GM12878 (cell line): Measurements from ENCODE around the gene DNAJC12. TPM values are rescaled to one million over a fixed set of nuclear protein-coding genes. Genes with fewer than 3 reads are reported as not detected.

Source experiments
- ATAC-seq: fragments of 200-7000 bp; cut with Tn5 transposase; 3 replicates; pipeline ENCODE4 v1.9.1; 2020; ENCODE audit warnings: mild to moderate bottlenecking, moderate library complexity
- BruUV-seq: library from RNA; stranded (reverse); fragments of 400-500 nt; replicated peaks from 2 replicates; lab custom pipeline; 2021; lab: Mats Ljungman, UMichigan
- CTCF ChIA-PET: fragments of 300-600 bp; sonication (Branson Sonifier 250); formaldehyde crosslinking; extraction: SDS; loops from one replicate; lab custom pipeline; 2021; ENCODE audit warnings: inconsistent platforms; lab: Yijun Ruan, JAX
- POLR2A ChIA-PET: fragments of 350-600 bp; formaldehyde crosslinking; extraction: SDS; loops from one replicate; lab custom pipeline; 2021; ENCODE audit warnings: inconsistent platforms; lab: Charles Lee
- RAD21 ChIA-PET: fragments of 300-600 bp; sonication (Branson Sonifier 250); formaldehyde crosslinking; loops from one replicate; lab custom pipeline; 2023; ENCODE audit warnings: antibody characterized with exemption; ENCODE audit not compliant: unreplicated experiment; lab: Charles Lee
- SMC1A ChIA-PET: fragments of 300-600 bp; sonication (Branson Sonifier 250); formaldehyde crosslinking; loops from one replicate; lab custom pipeline; 2023; ENCODE audit not compliant: unreplicated experiment, uncharacterized antibody; lab: Charles Lee
- DNase-seq: peaks from one replicate; pipeline ENCODE4 v3.0.0-alpha.2; 2011; ENCODE audit warnings: low read depth, low spot score
- FAIRE-seq: peaks from 3 replicates; lab custom pipeline; 2011; peaks lifted over from hg19 to GRCh38; lab: Jason Lieb, UNC
- H2AFZ ChIP-seq: 2 replicates; pipeline ENCODE4 v1.6.0; 2011; ENCODE audit warnings: low read depth, low read length, control low read depth; ENCODE audit not compliant: control insufficient read depth
- H3K27ac ChIP-seq: 2 replicates; pipeline ENCODE4 v1.5.1; 2011; ENCODE audit warnings: control low read depth; ENCODE audit not compliant: control insufficient read depth, insufficient read depth
- H3K27me3 ChIP-seq, 2 experiments: replicated peaks in 1 of 2; 2 replicates each; pipeline versions ENCODE4 v1.6.0 to v1.6.1; 2011; ENCODE audit warnings: low read length in 1 of 2; ENCODE audit not compliant: control insufficient read depth in 2 of 2, insufficient read depth in 2 of 2
- H3K36me3 ChIP-seq, 2 experiments: 2 replicates each; pipeline ENCODE4 v1.5.1; 2011; ENCODE audit warnings: low read length in 1 of 2; ENCODE audit not compliant: control insufficient read depth in 2 of 2, insufficient read depth in 2 of 2
- H3K4me1 ChIP-seq: 2 replicates; pipeline ENCODE4 v1.6.1; 2011; ENCODE audit warnings: mild to moderate bottlenecking, low read length, moderate library complexity, mixed read lengths; ENCODE audit not compliant: control insufficient read depth, insufficient read depth
- H3K4me2 ChIP-seq: 2 replicates; pipeline ENCODE4 v1.6.0; 2011; ENCODE audit warnings: control low read depth; ENCODE audit not compliant: control insufficient read depth, insufficient read depth
- H3K4me3 ChIP-seq: fragments of 200-600 bp; sonication (generic); 2 replicates; pipeline ENCODE4 v1.5.1; 2016
- H3K79me2 ChIP-seq: 2 replicates; pipeline ENCODE4 v1.6.0; 2011; ENCODE audit warnings: low read length; ENCODE audit not compliant: control insufficient read depth, insufficient read depth
- H3K9ac ChIP-seq: 2 replicates; pipeline ENCODE4 v1.8.0; 2011; ENCODE audit warnings: low read length, control low read depth, mixed read lengths; ENCODE audit not compliant: control insufficient read depth, insufficient read depth
- H3K9me3 ChIP-seq: replicated peaks from 3 replicates; pipeline ENCODE4 v1.5.1; 2011; ENCODE audit warnings: mild to moderate bottlenecking, low read length; ENCODE audit not compliant: control insufficient read depth, insufficient read depth
- H4K20me1 ChIP-seq: 2 replicates; pipeline ENCODE4 v1.6.0; 2011; ENCODE audit not compliant: control insufficient read depth, insufficient read depth
- CREB1 ChIP-seq: IDR thresholded peaks from 2 replicates; pipeline ENCODE4 v1.6.1; 2012; ENCODE audit warnings: low read depth, mild to moderate bottlenecking, inconsistent platforms
- CREM ChIP-seq: IDR thresholded peaks from 2 replicates; pipeline ENCODE4 v1.6.1; 2014; ENCODE audit warnings: antibody characterized with exemption, low read depth
- EZH2 ChIP-seq: IDR thresholded peaks from 2 replicates; pipeline ENCODE4 v1.6.1; 2012; ENCODE audit warnings: low read depth, mild to moderate bottlenecking, control low read depth, inconsistent platforms, low read length, borderline replicate concordance; ENCODE audit not compliant: control insufficient read depth
- GATAD2B ChIP-seq: fragments of 450-650 bp; conservative IDR thresholded peaks from 2 replicates; pipeline ENCODE4 v1.6.1; 2017; ENCODE audit warnings: low read depth, mild to moderate bottlenecking, moderate library complexity
- NR2F1 ChIP-seq: fragments of 450-650 bp; conservative IDR thresholded peaks from 2 replicates; pipeline ENCODE4 v1.6.1; 2017; ENCODE audit warnings: mild to moderate bottlenecking
- SUPT20H ChIP-seq: IDR thresholded peaks from 2 replicates; pipeline ENCODE4 v1.6.1; 2011; ENCODE audit warnings: low read depth, mild to moderate bottlenecking, low read length, moderate library complexity, borderline replicate concordance; ENCODE audit not compliant: control insufficient read depth
- TAF1 ChIP-seq: IDR thresholded peaks from 2 replicates; pipeline ENCODE4 v1.6.1; 2011; ENCODE audit warnings: mild to moderate bottlenecking, low read depth, low read length, borderline replicate concordance
- TARDBP ChIP-seq: IDR thresholded peaks from 2 replicates; pipeline ENCODE4 v1.6.1; 2016; ENCODE audit warnings: borderline replicate concordance
- USF2 ChIP-seq: IDR thresholded peaks from 2 replicates; pipeline ENCODE4 v1.6.1; 2011; ENCODE audit warnings: low read depth, low read length, improper control_type of control experiment, borderline replicate concordance
- ZBED1 ChIP-seq: IDR thresholded peaks from 2 replicates; pipeline ENCODE4 v1.6.1; 2016; ENCODE audit warnings: borderline replicate concordance
- WGBS: methylation state at CpG from one replicate; pipeline ENCODE4 v1.1.6; 2016; ENCODE audit warnings: low lambda C conversion rate; ENCODE audit not compliant: insufficient replicate concordance, insufficient coverage; ENCODE audit errors: missing lambda C conversion rate; 5-methylcytosine and 5-hydroxymethylcytosine counted together
- in situ Hi-C: fragments of 300-500 bp; cut with MboI; formaldehyde crosslinking; loops from 9 replicates; pipeline ENCODE4 v1.14.3; 2018; ENCODE audit warnings: mixed read lengths
- intact Hi-C: fragments of 100-400 bp; cut with micrococcal nuclease; formaldehyde crosslinking; loops from one replicate; pipeline ENCODE4 v1.14.2; 2022; ENCODE audit not compliant: unreplicated experiment
- polyA plus RNA-seq, 11 experiments: library from polyadenylated mRNA; depleted of rRNA in 4 of 11; unstranded in 6 of 11; stranded (reverse) in 5 of 11; fragments of >200 nt; fragmentation: Nextera tagmentation in 4 of 11; fragmentation: Illumina TruSeq in 1 of 11; extraction: Ambion mirVana in 4 of 11; extraction: Trizol in 1 of 11; gene quantifications; 1 replicate in 1 of 11; 2 replicates in 10 of 11; pipeline versions ENCODE4 v1.2.1 to v1.2.3, GENCODE V29; 2011 to 2016; ENCODE audit warnings: inconsistent platforms in 2 of 11, missing spikeins in 2 of 11, low read depth in 1 of 11
- total RNA-seq, 4 experiments: library from RNA; depleted of rRNA in 3 of 4; stranded (reverse); fragments of >200 nt in 3 of 4; fragmentation: Illumina TruSeq in 1 of 4; extraction: Trizol in 1 of 4; gene quantifications; 2 replicates each; pipeline versions ENCODE4 v1.2.1 to v1.2.3, GENCODE V29; 2013 to 2021
- TF ChIP-seq, protein P1 (sequence below): fragments of 450-650 bp; IDR thresholded peaks from 2 replicates; pipeline ENCODE4 v1.6.1; 2017; ENCODE audit warnings: borderline replicate concordance
- TF ChIP-seq, protein P2 (sequence below): fragments of 450-650 bp; IDR thresholded peaks from 2 replicates; pipeline ENCODE4 v1.6.1; 2016; ENCODE audit warnings: mild to moderate bottlenecking
- TF ChIP-seq, protein P3 (sequence below): IDR thresholded peaks from 2 replicates; pipeline ENCODE4 v1.6.1; 2012; ENCODE audit warnings: low read depth, low read length, improper control_type of control experiment
- TF ChIP-seq, protein P4 (sequence below): fragments of 450-650 bp; IDR thresholded peaks from 2 replicates; pipeline ENCODE4 v1.6.1; 2017; ENCODE audit warnings: antibody characterized with exemption, mild to moderate bottlenecking, moderate library complexity

DNAJC12 gene
- total and polyA plus RNA-seq, 10 of the 15 experiments (the other 5 are each of a cell fraction or from before 2014, with no cell fraction given), result 1.1 to 4.5 (median 3.0) TPM

- TF ChIP-seq, protein P1, sequence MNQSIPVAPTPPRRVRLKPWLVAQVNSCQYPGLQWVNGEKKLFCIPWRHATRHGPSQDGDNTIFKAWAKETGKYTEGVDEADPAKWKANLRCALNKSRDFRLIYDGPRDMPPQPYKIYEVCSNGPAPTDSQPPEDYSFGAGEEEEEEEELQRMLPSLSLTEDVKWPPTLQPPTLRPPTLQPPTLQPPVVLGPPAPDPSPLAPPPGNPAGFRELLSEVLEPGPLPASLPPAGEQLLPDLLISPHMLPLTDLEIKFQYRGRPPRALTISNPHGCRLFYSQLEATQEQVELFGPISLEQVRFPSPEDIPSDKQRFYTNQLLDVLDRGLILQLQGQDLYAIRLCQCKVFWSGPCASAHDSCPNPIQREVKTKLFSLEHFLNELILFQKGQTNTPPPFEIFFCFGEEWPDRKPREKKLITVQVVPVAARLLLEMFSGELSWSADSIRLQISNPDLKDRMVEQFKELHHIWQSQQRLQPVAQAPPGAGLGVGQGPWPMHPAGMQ, result no peak
- no peak for TF ChIP-seq EZH2
These were observed 58.4 kb downstream of the DNAJC12 start (continued) for GRCh38 chr10:67779465-67780203.

DNA sequence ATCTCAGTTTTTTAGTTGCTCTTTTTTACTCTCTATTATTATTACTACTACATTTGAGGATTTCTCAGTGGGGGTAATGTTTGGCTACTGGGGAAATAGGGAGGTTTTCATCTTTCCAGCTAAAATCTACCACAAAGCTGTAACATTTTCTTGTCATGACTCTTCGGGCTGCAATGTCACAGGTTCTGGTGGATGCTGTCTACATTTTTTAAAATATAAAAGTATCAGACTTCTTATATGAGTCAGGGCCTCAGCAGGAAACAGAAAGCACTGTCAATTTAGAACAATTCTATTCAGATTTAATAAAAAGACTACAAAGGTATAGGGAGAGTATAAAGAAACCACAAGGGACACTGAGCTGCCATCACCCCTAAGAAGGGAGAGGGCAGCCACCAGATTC lies 61.6 kb downstream of the DNAJC12 start:
- 96% methylated on average over 1 of the region's 1 CpG for WGBS
- Histone ChIP-seq H3K27me3 (no peaks in the 10 kb centered on the region), H2AFZ (no peak overlapping the region), H3K79me2 (no peaks in the 10 kb centered on the region), H3K4me1 (peaks cover 36% of the 10 kb centered on the region), H3K4me2 (no peak overlapping the region), H3K4me3 (no peak overlapping the region), H3K27ac (no peak overlapping the region), H4K20me1 (no peaks in the 10 kb centered on the region), H3K36me3 (no peaks in the 10 kb centered on the region), H3K9ac (no peak overlapping the region), H3K9me3 (no peaks in the 10 kb centered on the region)
- SMC1A ChIA-PET, result interaction anchor here (0.7 to 17.2 kb wide), 12 partner anchors 12 to 1863 kb away, joined by 3 to 448 read pairs (median 4); partner anchors contain the start of gene CTNNA3
- RAD21 ChIA-PET, result interaction anchor here (0.9 to 7.0 kb wide), 6 partner anchors 13 to 270 kb away, joined by 3 to 292 read pairs (median 7); partner anchors contain the start of gene CTNNA3
- in situ Hi-C loops (loop anchor here (5.0 to 10.0 kb wide), 2 partner anchors 79 to 252 kb away; partner anchors contain the start of gene CTNNA3), intact Hi-C loops (no loop called here)
- CTCF ChIA-PET, result interaction anchor here (0.9 to 13.0 kb wide), 5 partner anchors 12 to 525 kb away, joined by 3 to 573 read pairs (median 41); partner anchors contain the start of gene CTNNA3
- ATAC-seq (no peak), FAIRE-seq (no peak), DNase-seq (no peak)
- POLR2A ChIA-PET, result interaction anchor here (1.2 kb wide), 1 partner anchor 78 kb away, joined by 4 read pairs; no protein-coding TSS in a partner anchor
- BruUV-seq, result no TSS peak
- TF ChIP-seq GATAD2B, result no peak
- TF ChIP-seq NR2F1, result no peak
- no peak for TF ChIP-seq CREB1
- TF ChIP-seq, protein P2, sequence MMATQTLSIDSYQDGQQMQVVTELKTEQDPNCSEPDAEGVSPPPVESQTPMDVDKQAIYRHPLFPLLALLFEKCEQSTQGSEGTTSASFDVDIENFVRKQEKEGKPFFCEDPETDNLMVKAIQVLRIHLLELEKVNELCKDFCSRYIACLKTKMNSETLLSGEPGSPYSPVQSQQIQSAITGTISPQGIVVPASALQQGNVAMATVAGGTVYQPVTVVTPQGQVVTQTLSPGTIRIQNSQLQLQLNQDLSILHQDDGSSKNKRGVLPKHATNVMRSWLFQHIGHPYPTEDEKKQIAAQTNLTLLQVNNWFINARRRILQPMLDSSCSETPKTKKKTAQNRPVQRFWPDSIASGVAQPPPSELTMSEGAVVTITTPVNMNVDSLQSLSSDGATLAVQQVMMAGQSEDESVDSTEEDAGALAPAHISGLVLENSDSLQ, result no peak
- no peak for TF ChIP-seq TARDBP
- TF ChIP-seq USF2, result no peak
- TF ChIP-seq, protein P3, sequence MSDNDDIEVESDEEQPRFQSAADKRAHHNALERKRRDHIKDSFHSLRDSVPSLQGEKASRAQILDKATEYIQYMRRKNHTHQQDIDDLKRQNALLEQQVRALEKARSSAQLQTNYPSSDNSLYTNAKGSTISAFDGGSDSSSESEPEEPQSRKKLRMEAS, result no peak
- TF ChIP-seq SUPT20H, result no peak
- TF ChIP-seq, protein P4, sequence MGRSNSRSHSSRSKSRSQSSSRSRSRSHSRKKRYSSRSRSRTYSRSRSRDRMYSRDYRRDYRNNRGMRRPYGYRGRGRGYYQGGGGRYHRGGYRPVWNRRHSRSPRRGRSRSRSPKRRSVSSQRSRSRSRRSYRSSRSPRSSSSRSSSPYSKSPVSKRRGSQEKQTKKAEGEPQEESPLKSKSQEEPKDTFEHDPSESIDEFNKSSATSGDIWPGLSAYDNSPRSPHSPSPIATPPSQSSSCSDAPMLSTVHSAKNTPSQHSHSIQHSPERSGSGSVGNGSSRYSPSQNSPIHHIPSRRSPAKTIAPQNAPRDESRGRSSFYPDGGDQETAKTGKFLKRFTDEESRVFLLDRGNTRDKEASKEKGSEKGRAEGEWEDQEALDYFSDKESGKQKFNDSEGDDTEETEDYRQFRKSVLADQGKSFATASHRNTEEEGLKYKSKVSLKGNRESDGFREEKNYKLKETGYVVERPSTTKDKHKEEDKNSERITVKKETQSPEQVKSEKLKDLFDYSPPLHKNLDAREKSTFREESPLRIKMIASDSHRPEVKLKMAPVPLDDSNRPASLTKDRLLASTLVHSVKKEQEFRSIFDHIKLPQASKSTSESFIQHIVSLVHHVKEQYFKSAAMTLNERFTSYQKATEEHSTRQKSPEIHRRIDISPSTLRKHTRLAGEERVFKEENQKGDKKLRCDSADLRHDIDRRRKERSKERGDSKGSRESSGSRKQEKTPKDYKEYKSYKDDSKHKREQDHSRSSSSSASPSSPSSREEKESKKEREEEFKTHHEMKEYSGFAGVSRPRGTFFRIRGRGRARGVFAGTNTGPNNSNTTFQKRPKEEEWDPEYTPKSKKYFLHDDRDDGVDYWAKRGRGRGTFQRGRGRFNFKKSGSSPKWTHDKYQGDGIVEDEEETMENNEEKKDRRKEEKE, result no peak
- TF ChIP-seq CREM, result no peak
- no peak for TF ChIP-seq TAF1
- no peak for TF ChIP-seq ZBED1
